HG02885 (cell line): ENCODE results near the gene ICAM2.

Experiments
- ATAC-seq: cut with Tn5 transposase; IDR thresholded peaks from one replicate; pipeline ENCODE4 v1.9.1; 2021; ENCODE audit warnings: mild to moderate bottlenecking; ENCODE audit not compliant: unreplicated experiment, poor library complexity

Gene ICAM2

GRCh38 chr17:64020056-64020766, at the start of gene ICAM2:
Gene ICAM2, minus strand, starts transcription at chr17:64020633. Its CDS starts 13,942 bp downstream, at chr17:64006691.
- ATAC-seq, result peak; percentile 69

- no peak for ATAC-seq
These were observed 49.8 kb upstream of the ICAM2 start for GRCh38 chr17:64070213-64070612.

- no peak for ATAC-seq
These were observed 48.7 kb upstream of the ICAM2 start for GRCh38 chr17:64069143-64069542.

- ATAC-seq, result no peak
These were observed 47.2 kb upstream of the ICAM2 start for GRCh38 chr17:64067657-64068056.

GRCh38 chr17:64066716-64067115, 46.3 kb upstream of the ICAM2 start:
- ATAC-seq, result no peak

GRCh38 chr17:64065161-64065560, 44.7 kb upstream of the ICAM2 start:
- no peak for ATAC-seq

GRCh38 chr17:64064331-64064730, 43.9 kb upstream of the ICAM2 start:
- no peak for ATAC-seq

- ATAC-seq, result no peak
These were observed 43.4 kb upstream of the ICAM2 start for GRCh38 chr17:64063766-64064224.

GRCh38 chr17:64063088-64063487, 42.7 kb upstream of the ICAM2 start:
- ATAC-seq, result no peak

- ATAC-seq, result peak; percentile 52
These were observed 40.9 kb upstream of the ICAM2 start for GRCh38 chr17:64061178-64061898.

GRCh38 chr17:64060331-64060730, 39.9 kb upstream of the ICAM2 start:
- ATAC-seq, result no peak

GRCh38 chr17:64059756-64060155, 39.3 kb upstream of the ICAM2 start:
- ATAC-seq, result no peak

GRCh38 chr17:64058621-64059020, 38.2 kb upstream of the ICAM2 start:
- no peak for ATAC-seq

GRCh38 chr17:64057701-64058263, 37.3 kb upstream of the ICAM2 start:
- ATAC-seq, result no peak

GRCh38 chr17:64056269-64057005, 36.0 kb upstream of the ICAM2 start:
- peak; percentile 69 for ATAC-seq

- ATAC-seq, result no peak
These were observed 35.0 kb upstream of the ICAM2 start for GRCh38 chr17:64055183-64056142.

GRCh38 chr17:64054304-64054703, 33.9 kb upstream of the ICAM2 start:
- ATAC-seq, result no peak

GRCh38 chr17:64053101-64053500, 32.7 kb upstream of the ICAM2 start:
- no peak for ATAC-seq

- no peak for ATAC-seq
These were observed 30.7 kb upstream of the ICAM2 start for GRCh38 chr17:64051153-64051552.

GRCh38 chr17:64048805-64049204, 28.4 kb upstream of the ICAM2 start:
- no peak for ATAC-seq
